Neuronal stem cell (in vitro differentiated cells): Measurements from ENCODE around the gene FBXO2.

ENCODE experiments used
- DNase-seq: peaks from one replicate; pipeline ENCODE4 v3.0.0-alpha.2; 2013; ENCODE audit warnings: low spot score
- H2AFZ ChIP-seq: one replicate; pipeline ENCODE4 v1.6.1; 2013; ENCODE audit warnings: mild to moderate bottlenecking, low read length, inconsistent platforms
- H2AK5ac ChIP-seq: 2 replicates; pipeline ENCODE4 v1.6.1; 2013; ENCODE audit warnings: low read depth, mild to moderate bottlenecking, inconsistent platforms, low read length, moderate library complexity, mixed read lengths
- H2BK120ac ChIP-seq: 2 replicates; pipeline ENCODE4 v1.6.1; 2013; ENCODE audit warnings: low read depth, mild to moderate bottlenecking, inconsistent platforms, low read length, moderate library complexity, mixed read lengths
- H2BK12ac ChIP-seq: one replicate; pipeline ENCODE4 v1.6.1; 2013; ENCODE audit warnings: low read length, inconsistent platforms
- H2BK15ac ChIP-seq: 2 replicates; pipeline ENCODE4 v1.6.1; 2013; ENCODE audit warnings: mild to moderate bottlenecking, low read length, inconsistent platforms, mixed read lengths
- H2BK5ac ChIP-seq: one replicate; pipeline ENCODE4 v1.6.1; 2013; ENCODE audit warnings: inconsistent platforms, mild to moderate bottlenecking, low read length, moderate library complexity
- H3K14ac ChIP-seq: one replicate; pipeline ENCODE4 v1.6.1; 2013; ENCODE audit warnings: low read length, inconsistent platforms
- H3K18ac ChIP-seq: 2 replicates; pipeline ENCODE4 v1.6.1; 2013; ENCODE audit warnings: low read length, inconsistent platforms
- H3K23ac ChIP-seq: 2 replicates; pipeline ENCODE4 v1.6.1; 2013; ENCODE audit warnings: low read depth, mild to moderate bottlenecking, mixed read lengths, low read length, inconsistent platforms; ENCODE audit not compliant: poor library complexity
- H3K27ac ChIP-seq: replicated peaks from 3 replicates; pipeline ENCODE4 v1.5.1; 2013; ENCODE audit warnings: low read length, inconsistent platforms
- H3K27me3 ChIP-seq, 3 experiments: 2 replicates each; pipeline ENCODE4 v1.6.1; 2013; ENCODE audit warnings: low read length in 3 of 3, mild to moderate bottlenecking in 2 of 3, inconsistent platforms in 1 of 3, low read depth in 1 of 3, mixed read lengths in 1 of 3, moderate library complexity in 1 of 3; ENCODE audit not compliant: control insufficient read depth in 3 of 3, insufficient read depth in 3 of 3
- H3K36me3 ChIP-seq, 2 donors: replicated peaks in 1 of 2; 2 replicates each; pipeline ENCODE4 v1.6.1; 2013; ENCODE audit warnings: low read length in 2 of 2; ENCODE audit not compliant: control insufficient read depth in 2 of 2, insufficient read depth in 2 of 2
- H3K4ac ChIP-seq: 2 replicates; pipeline ENCODE4 v1.6.1; 2013; ENCODE audit warnings: inconsistent platforms, mild to moderate bottlenecking, low read length, moderate library complexity
- H3K4me1 ChIP-seq, 2 donors: 1 replicate in 1 of 2; 2 replicates in 1 of 2; pipeline ENCODE4 v1.6.1; 2013; ENCODE audit warnings: low read length in 2 of 2, low read depth in 1 of 2; ENCODE audit not compliant: control insufficient read depth in 2 of 2, insufficient read depth in 1 of 2
- H3K4me2 ChIP-seq: one replicate; pipeline ENCODE4 v1.6.1; 2013; ENCODE audit warnings: mild to moderate bottlenecking, low read length, inconsistent platforms; ENCODE audit not compliant: insufficient read depth, poor library complexity, severe bottlenecking
- H3K4me3 ChIP-seq, 2 donors: 2 replicates each; pipeline ENCODE4 v1.5.1; 2013; ENCODE audit warnings: low read length in 2 of 2, mild to moderate bottlenecking in 2 of 2, inconsistent platforms in 1 of 2, moderate library complexity in 1 of 2
- H3K79me1 ChIP-seq: one replicate; pipeline ENCODE4 v1.6.1; 2013; ENCODE audit warnings: low read depth, mild to moderate bottlenecking, inconsistent platforms, low read length, moderate library complexity
- H3K9ac ChIP-seq: one replicate; pipeline ENCODE4 v1.6.1; 2013; ENCODE audit warnings: mild to moderate bottlenecking, low read depth, low read length, inconsistent platforms; ENCODE audit not compliant: poor library complexity
- H3K9me3 ChIP-seq, 2 donors: replicated peaks in 1 of 2; 2 replicates each; pipeline versions ENCODE3 to v1.6.1; 2013; ENCODE audit warnings: low read length in 2 of 2, mild to moderate bottlenecking in 2 of 2, inconsistent platforms in 1 of 2, low read depth in 1 of 2, mixed read lengths in 1 of 2, moderate library complexity in 1 of 2; ENCODE audit not compliant: control insufficient read depth in 2 of 2, insufficient read depth in 1 of 2
- H4K8ac ChIP-seq: one replicate; pipeline ENCODE4 v1.6.1; 2013; ENCODE audit warnings: low read depth, mild to moderate bottlenecking, inconsistent platforms, low read length, moderate library complexity
- H4K91ac ChIP-seq: one replicate; pipeline ENCODE4 v1.6.1; 2013; ENCODE audit warnings: low read length, low read depth, mild to moderate bottlenecking, inconsistent platforms; ENCODE audit not compliant: poor library complexity
- WGBS, 2 donors: extraction: QIAGEN DNeasy Blood & Tissue Kit; methylation state at CpG; one replicate each; pipeline ENCODE4 v1.1.7; 2013; ENCODE audit warnings: missing lambda C conversion rate in 2 of 2, mixed read lengths in 1 of 2; ENCODE audit not compliant: insufficient read length in 2 of 2, insufficient replicate concordance in 1 of 2; ENCODE audit errors: extremely low coverage in 2 of 2; 5-methylcytosine and 5-hydroxymethylcytosine counted together

FBXO2 gene

GRCh38 chr1:11685210-11685752 lies 31.1 kb upstream of the FBXO2 start:
- Histone ChIP-seq H3K4me1 (peaks cover 17 to 27% of the 10 kb centered on the region in 2 donors), H4K8ac (no peak overlapping the region), H3K4me3 (no peak overlapping the region), H3K9me3 (no peaks in the 10 kb centered on the region), H3K9ac (no peak overlapping the region), H3K27ac (no peak overlapping the region), H3K79me1 (peaks cover 6% of the 10 kb centered on the region), H3K23ac (no peak overlapping the region), H3K36me3 (peaks cover 0 to 14% of the 10 kb centered on the region in 2 donors), H3K14ac (no peak overlapping the region), H2BK15ac (no peak overlapping the region), H3K4me2 (no peak overlapping the region), H2AK5ac (no peak overlapping the region), H2BK12ac (no peak overlapping the region), H2BK5ac (no peak overlapping the region), H2AFZ (no peak overlapping the region), H4K91ac (no peak overlapping the region), H2BK120ac (no peak overlapping the region), H3K27me3 (no peaks in the 10 kb centered on the region), H3K18ac (no peak overlapping the region), H3K4ac (no peak overlapping the region)
- DNase-seq, result no peak
- WGBS, 2 donors, result no CpG with 5 or more reads among the region's 7 CpGs

GRCh38 chr1:11684070-11684469 lies 29.8 kb upstream of the FBXO2 start:
- H3K23ac ChIP-seq, result no peak overlapping the region
- peaks cover 0 to 22% of the 10 kb centered on the region in 2 donors for H3K36me3 ChIP-seq
- H2BK12ac ChIP-seq, result no peak overlapping the region
- no peak overlapping the region for H2AK5ac ChIP-seq
- no peak overlapping the region for H2BK5ac ChIP-seq
- no peaks in the 10 kb centered on the region for H3K9me3 ChIP-seq
- H3K79me1 ChIP-seq, result peaks cover 6% of the 10 kb centered on the region
- no CpG with 5 or more reads among the region's 7 CpGs for WGBS, 2 donors
- no peaks in the 10 kb centered on the region for H3K27me3 ChIP-seq
- no peak overlapping the region for H2AFZ ChIP-seq
- H3K4me2 ChIP-seq, result no peak overlapping the region
- no peak overlapping the region for H3K4me3 ChIP-seq
- H2BK15ac ChIP-seq, result no peak overlapping the region
- no peak overlapping the region for H3K18ac ChIP-seq
- H3K14ac ChIP-seq, result no peak overlapping the region
- DNase-seq, result no peak
- no peak overlapping the region for H4K91ac ChIP-seq
- H3K9ac ChIP-seq, result no peak overlapping the region
- no peak overlapping the region for H3K27ac ChIP-seq
- H3K4me1 ChIP-seq, result peaks cover 10 to 15% of the 10 kb centered on the region in 2 donors
- H4K8ac ChIP-seq, result no peak overlapping the region
- H2BK120ac ChIP-seq, result no peak overlapping the region
- no peak overlapping the region for H3K4ac ChIP-seq

- Histone ChIP-seq H2BK15ac (no peak overlapping the region), H3K4me2 (no peak overlapping the region), H3K9ac (no peak overlapping the region), H3K4me3 (no peak overlapping the region), H2BK120ac (no peak overlapping the region), H3K9me3 (no peaks in the 10 kb centered on the region), H3K36me3 (peaks cover 0 to 30% of the 10 kb centered on the region in 2 donors), H3K27me3 (no peaks in the 10 kb centered on the region), H4K8ac (no peak overlapping the region), H2AFZ (no peak overlapping the region), H3K4me1 (peaks cover 10 to 15% of the 10 kb centered on the region in 2 donors), H3K4ac (no peak overlapping the region), H2AK5ac (no peak overlapping the region), H3K14ac (no peak overlapping the region), H3K79me1 (peaks cover 6% of the 10 kb centered on the region), H2BK12ac (no peak overlapping the region), H4K91ac (no peak overlapping the region), H2BK5ac (no peak overlapping the region), H3K23ac (no peak overlapping the region), H3K27ac (no peak overlapping the region), H3K18ac (peak overlapping the region; percentile 20)
- DNase-seq, result no peak
- WGBS, 2 donors, result no CpG with 5 or more reads among the region's 1 CpG
Measured at GRCh38 chr1:11682799-11683198, 28.6 kb upstream of the FBXO2 start.

GRCh38 chr1:11682287-11682771 lies 28.1 kb upstream of the FBXO2 start:
- Histone ChIP-seq H3K79me1 (peaks cover 6% of the 10 kb centered on the region), H2BK15ac (no peak overlapping the region), H3K9me3 (no peaks in the 10 kb centered on the region), H4K91ac (no peak overlapping the region), H2AFZ (no peak overlapping the region), H3K23ac (no peak overlapping the region), H2BK120ac (no peak overlapping the region), H3K18ac (no peak overlapping the region), H2BK12ac (no peak overlapping the region), H3K36me3 (peaks cover 3 to 31% of the 10 kb centered on the region in 2 donors), H2AK5ac (no peak overlapping the region), H3K4me3 (peak overlapping the region in 1 of 2 donors; percentile 97), H3K14ac (no peak overlapping the region), H3K4me2 (no peak overlapping the region), H4K8ac (no peak overlapping the region), H3K4ac (no peak overlapping the region), H3K27ac (no peak overlapping the region), H2BK5ac (no peak overlapping the region), H3K4me1 (peaks cover 10 to 15% of the 10 kb centered on the region in 2 donors), H3K9ac (no peak overlapping the region), H3K27me3 (no peaks in the 10 kb centered on the region)
- DNase-seq, result no peak
- WGBS, 2 donors, result no CpG with 5 or more reads among the region's 7 CpGs
